Psoas muscle (tissue), 8 donors: ENCODE results near the gene MAPKAPK2. TPM values are rescaled to one million over a fixed set of nuclear protein-coding genes. Genes with fewer than 3 reads are reported as not detected.

ENCODE experiments used
- ATAC-seq, 4 donors: fragments of 200-7000 bp; cut with Tn5 transposase; one replicate each; pipeline ENCODE4 v1.9.1; 2020; ENCODE audit warnings: moderate library complexity in 3 of 4, mild to moderate bottlenecking in 2 of 4
- DNase-seq, 2 donors: peaks; one replicate each; pipeline ENCODE4 v3.0.0-alpha.2; 2020
- H3K27ac ChIP-seq: fragments of 200-600 bp; one replicate; pipeline ENCODE4 v1.8.0; 2022
- H3K27me3 ChIP-seq, 3 donors: fragments of 200-600 bp in 1 of 3; one replicate each; pipeline versions ENCODE4 v1.6.1 to v1.8.0; 2013 to 2022; ENCODE audit warnings: low read length in 2 of 3, mild to moderate bottlenecking in 2 of 3, moderate library complexity in 1 of 3; ENCODE audit not compliant: insufficient read depth in 3 of 3
- H3K36me3 ChIP-seq, 2 donors: fragments of 200-600 bp in 1 of 2; one replicate each; pipeline versions ENCODE4 v1.6.1 to v1.8.0; 2013 to 2022; ENCODE audit warnings: low read depth in 1 of 2, mild to moderate bottlenecking in 1 of 2, moderate library complexity in 1 of 2; ENCODE audit not compliant: insufficient read depth in 1 of 2
- H3K4me1 ChIP-seq: fragments of 200-600 bp; one replicate; pipeline ENCODE4 v1.8.0; 2022
- H3K4me3 ChIP-seq: fragments of 200-600 bp; one replicate; pipeline ENCODE4 v1.8.0; 2022; ENCODE audit warnings: mild to moderate bottlenecking
- H3K9me3 ChIP-seq: fragments of 200-600 bp; one replicate; pipeline ENCODE4 v1.8.0; 2022
- CTCF ChIP-seq: fragments of 200-600 bp; IDR thresholded peaks from one replicate; pipeline ENCODE4 v1.8.0; 2022; ENCODE audit warnings: antibody characterized with exemption
- WGBS, 3 donors: extraction: QIAGEN DNeasy Blood & Tissue Kit; methylation state at CpG; one replicate each; pipeline versions ENCODE4 v1.1.6 to v1.1.7; 2013; 5-methylcytosine and 5-hydroxymethylcytosine counted together
- intact Hi-C, 2 donors: fragments of 100-400 bp; cut with DNase I; formaldehyde crosslinking; loops; one replicate each; pipeline versions ENCODE4 v1.11.0 to v1.14.2; 2022
- polyA plus RNA-seq, 3 donors: library from polyadenylated mRNA; stranded (reverse); fragments of 200-250 nt; gene quantifications; one replicate each; pipeline ENCODE4 v1.2.3, GENCODE V29; 2013
- total RNA-seq, 4 donors: library from RNA; stranded (reverse); fragmentation: NEBNext Ultra II Directional in 2 of 4; extraction: Animal tissue kit (Norgen Biotek cat#: 25700) in 2 of 4; gene quantifications; one replicate each; pipeline versions ENCODE4 v1.2.1 to v1.2.4, GENCODE V29; 2021 to 2023
- donor health status: healthy with polysubstance abuse.
- donor health status: DM: no; HTN: no; CAD: no; lungs with moderate emphysema.
- donor health status: Bipolar disorder and iron deficiency.
- donor health status: healthy.
- donor health status: DM: yes; HTN: yes; CAD: no.
- donor health status: DM: no; HTN: no; CAD: no.
- donor health status: DM: no; HTN: no; CAD: no.
- donor health status: DM: yes; HTN: yes; CAD: no.

MAPKAPK2 gene
- total and polyA plus RNA-seq, 7 donors, result 89.4 to 198 (median 139) TPM

DNA sequence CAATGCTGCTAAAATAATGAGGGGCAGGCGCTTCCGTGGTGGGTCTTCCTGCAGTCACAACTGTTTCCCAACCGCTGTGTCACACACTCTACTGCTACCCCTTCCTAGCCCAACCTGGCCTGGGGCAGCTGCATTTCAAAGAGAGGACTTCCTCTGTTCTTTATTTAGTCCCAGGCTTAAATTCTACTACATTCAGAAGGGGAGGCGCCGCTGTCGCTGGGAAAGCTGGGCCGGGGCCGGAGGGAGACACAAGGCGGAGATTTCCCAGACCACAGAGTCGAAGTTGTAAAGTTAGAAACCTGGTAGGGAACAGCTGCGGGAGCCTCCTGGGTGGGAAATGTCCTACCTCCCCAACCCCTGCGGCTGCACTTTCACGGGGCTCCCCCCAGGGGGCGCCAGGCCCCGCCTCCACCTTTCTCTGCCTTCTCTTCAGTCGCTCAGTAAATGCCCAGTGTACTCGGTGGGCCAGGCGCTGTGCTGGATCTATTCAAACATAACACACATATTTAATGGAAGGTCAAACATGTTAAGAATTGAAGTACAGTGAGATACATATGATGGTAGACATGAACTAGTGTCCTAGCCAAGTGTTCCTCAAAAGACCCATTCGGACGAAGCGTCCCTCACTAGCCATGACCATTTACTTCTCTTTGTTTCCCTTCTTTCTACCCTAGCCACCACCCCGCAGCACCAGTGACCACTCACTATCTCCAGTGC, 26.3 kb upstream of the MAPKAPK2 start:
- Histone ChIP-seq H3K27ac (peak overlapping the region; percentile 87), H3K4me1 (peaks cover 36% of the 10 kb centered on the region), H3K36me3 (no peaks in the 10 kb centered on the region), H3K9me3 (no peaks in the 10 kb centered on the region), H3K4me3 (peak overlapping the region; percentile 51), H3K27me3 (no peaks in the 10 kb centered on the region)
- TF ChIP-seq CTCF, result peak; percentile 90
- intact Hi-C loops, result loop anchor here (1.0 to 10.0 kb wide), 5 partner anchors 24 to 1934 kb away; no protein-coding TSS in a partner anchor
- peak; percentile 58 to 82 for DNase-seq
- 9 to 17% (median 11%) methylated on average over 21 to 22 of the region's 22 CpGs for WGBS, 3 donors
- ATAC-seq, result peak; percentile 85 to 92 (median 88)

DNA sequence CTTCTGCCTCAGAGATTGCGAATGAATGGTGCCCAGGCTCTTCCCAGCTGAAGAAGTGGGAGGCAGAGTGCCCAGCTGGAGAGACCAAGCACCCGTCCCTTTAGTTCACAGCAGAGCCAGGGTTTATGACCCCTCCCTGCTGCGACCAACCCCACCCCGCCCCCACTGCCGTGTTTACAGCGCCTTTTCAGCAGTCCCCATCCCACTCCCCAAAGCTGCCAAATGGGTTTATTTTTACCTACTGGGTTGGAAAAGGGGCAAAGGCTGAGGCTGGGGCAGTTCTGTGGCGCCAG, 25.8 kb upstream of the MAPKAPK2 start:
- Histone ChIP-seq H3K4me1 (peaks cover 41% of the 10 kb centered on the region), H3K36me3 (no peaks in the 10 kb centered on the region), H3K4me3 (peak overlapping the region; percentile 51), H3K27ac (peak overlapping the region; percentile 87), H3K27me3 (no peaks in the 10 kb centered on the region), H3K9me3 (no peaks in the 10 kb centered on the region)
- WGBS, 3 donors, result 14 to 33% (median 17%) methylated on average over 7 of the region's 7 CpGs
- intact Hi-C loops, result loop anchor here (1.0 to 10.0 kb wide), 5 partner anchors 25 to 1934 kb away; no protein-coding TSS in a partner anchor
- no peak for TF ChIP-seq CTCF
- DNase-seq, result peak; percentile 29 to 67
- peak; percentile 43 to 61 (median 54) for ATAC-seq

DNA sequence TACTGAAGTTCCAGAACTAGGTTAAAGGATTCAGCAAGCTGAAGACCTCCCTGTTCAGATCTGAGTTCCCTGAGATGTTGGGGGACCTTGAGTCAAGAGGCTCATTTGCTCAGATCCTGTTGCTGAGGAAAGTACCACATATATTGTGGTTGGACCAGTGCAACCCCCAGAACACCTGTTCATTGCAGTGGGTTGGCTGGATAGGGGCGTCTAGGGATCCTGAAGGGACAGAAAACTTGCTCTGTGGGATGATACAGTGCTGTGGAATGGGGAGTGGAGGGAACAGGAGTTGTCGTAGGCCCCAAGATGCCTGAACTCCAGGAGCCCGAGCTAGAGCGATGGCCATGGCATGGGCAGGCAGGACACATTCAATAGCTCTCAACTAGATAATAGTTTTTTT, 24.6 kb upstream of the MAPKAPK2 start:
- Histone ChIP-seq H3K27ac (peak overlapping the region; percentile 87), H3K4me1 (peaks cover 50% of the 10 kb centered on the region), H3K27me3 (no peaks in the 10 kb centered on the region), H3K36me3 (no peaks in the 10 kb centered on the region), H3K9me3 (no peaks in the 10 kb centered on the region), H3K4me3 (no peak overlapping the region)
- intact Hi-C loops, result no loop called here
- 91 to 93% (median 91%) methylated on average over 4 of the region's 4 CpGs for WGBS, 3 donors
- TF ChIP-seq CTCF, result no peak
- ATAC-seq, result no peak
- no peak for DNase-seq

GRCh38 chr1:206661161-206661820, 23.4 kb upstream of the MAPKAPK2 start:
- 75 to 92% (median 82%) methylated on average over 11 of the region's 11 CpGs for WGBS, 3 donors
- intact Hi-C loops, result no loop called here
- no peak for DNase-seq

More at GRCh38 chr1:206661161-206661820, 23.4 kb upstream of the MAPKAPK2 start:
- H3K9me3 ChIP-seq, result no peaks in the 10 kb centered on the region
- no peak for TF ChIP-seq CTCF
- ATAC-seq, result no peak
- no peaks in the 10 kb centered on the region for H3K27me3 ChIP-seq
- no peak overlapping the region for H3K4me3 ChIP-seq
- H3K27ac ChIP-seq, result no peak overlapping the region
- no peaks in the 10 kb centered on the region for H3K36me3 ChIP-seq
- peaks cover 53% of the 10 kb centered on the region for H3K4me1 ChIP-seq
